ENCODE data around the gene EPHA8.

The EPHA8 gene

GRCh38 chr1:22595108-22595507, 31.8 kb downstream of the EPHA8 start:
- no peak for DNase-seq

GRCh38 chr1:22597301-22597965, 34.1 kb downstream of the EPHA8 start:
- no peak for DNase-seq

GRCh38 chr1:22597996-22598395, 34.7 kb downstream of the EPHA8 start:
- DNase-seq, result no peak

- no peak for DNase-seq
Measured at GRCh38 chr1:22598736-22599135, 35.4 kb downstream of the EPHA8 start.

- no peak for DNase-seq
Measured at GRCh38 chr1:22600071-22600816, 37.0 kb downstream of the EPHA8 start.

- no peak for DNase-seq
Measured at GRCh38 chr1:22600817-22601605, 37.7 kb downstream of the EPHA8 start.

- DNase-seq, result no peak
Measured at GRCh38 chr1:22601610-22602009, 38.3 kb downstream of the EPHA8 start.

GRCh38 chr1:22602060-22602740, 38.9 kb downstream of the EPHA8 start:
- no peak for DNase-seq

GRCh38 chr1:22606161-22606560, 42.9 kb downstream of the EPHA8 start:
- DNase-seq, result no peak

GRCh38 chr1:22607154-22607553, 43.9 kb downstream of the EPHA8 start:
- DNase-seq, result no peak

- no peak for DNase-seq
Measured at GRCh38 chr1:22608361-22608760, 45.1 kb downstream of the EPHA8 start.

- no peak for DNase-seq
Measured at GRCh38 chr1:22609291-22609690, 46.0 kb downstream of the EPHA8 start.

- no peak for DNase-seq
Measured at GRCh38 chr1:22611530-22611947, 48.2 kb downstream of the EPHA8 start.

GRCh38 chr1:22612671-22613571, 49.6 kb downstream of the EPHA8 start:
- no peak for DNase-seq

- no peak for DNase-seq
Measured at GRCh38 chr1:22613572-22613918, 50.3 kb downstream of the EPHA8 start.

GRCh38 chr1:22613951-22614350, 50.7 kb downstream of the EPHA8 start:
- no peak for DNase-seq

GRCh38 chr1:22615886-22616285, 52.6 kb downstream of the EPHA8 start:
- no peak for DNase-seq

- no peak for DNase-seq
Measured at GRCh38 chr1:22616571-22616970, 53.3 kb downstream of the EPHA8 start.

GRCh38 chr1:22618056-22618455, 54.8 kb downstream of the EPHA8 start:
- no peak for DNase-seq

GRCh38 chr1:22619252-22619651, 56.0 kb downstream of the EPHA8 start:
- no peak for DNase-seq

GRCh38 chr1:22619798-22620197, 56.5 kb downstream of the EPHA8 start:
- no peak for DNase-seq

- no peak for DNase-seq
Measured at GRCh38 chr1:22621761-22622160, 58.5 kb downstream of the EPHA8 start.
